MM.1S (cell line): Measurements from ENCODE around the gene HLA-C.

Experiments
- DNase-seq: peaks from one replicate; pipeline ENCODE4 v3.0.0-alpha.2; 2015
- H2AFZ ChIP-seq: fragments of 300-600 bp; sonication (generic); 2 replicates; pipeline ENCODE4 v1.6.0; 2016; ENCODE audit warnings: antibody characterized with exemption, low read length
- H3F3A ChIP-seq: fragments of 300-600 bp; sonication (generic); 2 replicates; pipeline ENCODE4 v1.6.1; 2016; ENCODE audit warnings: mild to moderate bottlenecking, antibody characterized with exemption, low read length, moderate library complexity, mixed read lengths; ENCODE audit not compliant: insufficient read depth
- H3K27ac ChIP-seq: fragments of 300-600 bp; sonication (generic); 2 replicates; pipeline ENCODE4 v1.5.1; 2016; ENCODE audit warnings: mild to moderate bottlenecking, low read length
- H3K27me3 ChIP-seq: fragments of 300-600 bp; sonication (generic); replicated peaks from 2 replicates; pipeline ENCODE4 v1.6.0; 2016; ENCODE audit warnings: low read length; ENCODE audit not compliant: insufficient read depth
- H3K36me3 ChIP-seq: fragments of 300-600 bp; sonication (generic); replicated peaks from 2 replicates; pipeline ENCODE4 v1.6.1; 2016; ENCODE audit warnings: mild to moderate bottlenecking, low read length, mixed read lengths; ENCODE audit not compliant: insufficient read depth
- H3K4me1 ChIP-seq: fragments of 300-600 bp; sonication (generic); 2 replicates; pipeline ENCODE4 v1.6.1; 2016; ENCODE audit warnings: low read length, mixed read lengths
- H3K4me2 ChIP-seq: fragments of 300-600 bp; sonication (generic); 2 replicates; pipeline ENCODE4 v1.6.0; 2016; ENCODE audit warnings: low read depth, low read length
- H3K4me3 ChIP-seq: fragments of 300-600 bp; sonication (generic); 2 replicates; pipeline ENCODE4 v1.5.1; 2016; ENCODE audit warnings: low read length, mixed read lengths
- H3K79me2 ChIP-seq: fragments of 300-600 bp; sonication (generic); 2 replicates; pipeline ENCODE4 v1.6.1; 2016; ENCODE audit warnings: mixed run types, low read length, mixed read lengths
- H3K9ac ChIP-seq: fragments of 300-600 bp; sonication (generic); 2 replicates; pipeline ENCODE4 v1.6.1; 2016; ENCODE audit warnings: low read length, mixed read lengths
- H3K9me2 ChIP-seq: fragments of 300-600 bp; sonication (generic); replicated peaks from 2 replicates; pipeline ENCODE4 v1.6.1; 2016; ENCODE audit warnings: mild to moderate bottlenecking, low read length, mixed read lengths; ENCODE audit not compliant: insufficient read depth
- H3K9me3 ChIP-seq: fragments of 300-600 bp; sonication (generic); replicated peaks from 2 replicates; pipeline ENCODE4 v1.6.1; 2016; ENCODE audit warnings: mild to moderate bottlenecking, low read length, mixed read lengths; ENCODE audit not compliant: insufficient read depth
- H4K20me1 ChIP-seq: fragments of 300-600 bp; sonication (generic); 2 replicates; pipeline ENCODE4 v1.6.1; 2016; ENCODE audit warnings: mild to moderate bottlenecking, low read length, moderate library complexity, mixed read lengths; ENCODE audit not compliant: insufficient read depth
- CTCF ChIP-seq: fragments of 300-600 bp; sonication (generic); IDR thresholded peaks from 2 replicates; pipeline ENCODE4 v1.5.1; 2016; ENCODE audit warnings: antibody characterized with exemption, low read length, mixed read lengths
- EZH2 ChIP-seq: fragments of 300-600 bp; sonication (generic); optimal IDR thresholded peaks from 2 replicates; pipeline ENCODE3; 2017; ENCODE audit warnings: low read depth, mild to moderate bottlenecking, antibody characterized with exemption, low read length, mixed read lengths
- EZH2phosphoT487 ChIP-seq: fragments of 300-600 bp; sonication (generic); IDR thresholded peaks from 2 replicates; pipeline ENCODE4 v1.6.1; 2018; ENCODE audit warnings: antibody characterized with exemption, low read length

HLA-C gene

GRCh38 chr6:31228476-31228875 lies 43.4 kb downstream of the HLA-C start:
- Histone ChIP-seq H3K4me1 (no peaks in the 10 kb centered on the region), H3K9ac (no peak overlapping the region), H3K27ac (no peak overlapping the region), H2AFZ (no peak overlapping the region), H3K9me3 (no peaks in the 10 kb centered on the region), H3K9me2 (no peaks in the 10 kb centered on the region), H3K36me3 (no peaks in the 10 kb centered on the region), H3K4me2 (no peak overlapping the region), H3K27me3 (no peaks in the 10 kb centered on the region), H3K4me3 (no peak overlapping the region), H4K20me1 (no peaks in the 10 kb centered on the region), H3F3A (no peaks in the 10 kb centered on the region), H3K79me2 (no peaks in the 10 kb centered on the region)
- DNase-seq, result no peak
- TF ChIP-seq CTCF (no peak), EZH2 (no peak), EZH2phosphoT487 (no peak)

GRCh38 chr6:31227143-31227542 lies 44.7 kb downstream of the HLA-C start:
- no peak overlapping the region for H3K4me2 ChIP-seq
- peaks cover 11% of the 10 kb centered on the region for H3K4me1 ChIP-seq
- no peaks in the 10 kb centered on the region for H3K9me3 ChIP-seq
- H3K27ac ChIP-seq, result no peak overlapping the region
- no peak overlapping the region for H3K9ac ChIP-seq
- H3K79me2 ChIP-seq, result no peaks in the 10 kb centered on the region
- no peak overlapping the region for H3K4me3 ChIP-seq
- no peaks in the 10 kb centered on the region for H3K27me3 ChIP-seq
- H2AFZ ChIP-seq, result no peak overlapping the region
- TF ChIP-seq EZH2phosphoT487 (no peak), CTCF (no peak)
- DNase-seq, result no peak
- no peaks in the 10 kb centered on the region for H4K20me1 ChIP-seq
- no peaks in the 10 kb centered on the region for H3K36me3 ChIP-seq
- H3K9me2 ChIP-seq, result no peaks in the 10 kb centered on the region
- peaks cover 8% of the 10 kb centered on the region; the same call in 1 of the 2 replicates for H3F3A ChIP-seq

GRCh38 chr6:31225735-31226134 lies 46.2 kb downstream of the HLA-C start:
- Histone ChIP-seq H3K9me3 (no peaks in the 10 kb centered on the region), H4K20me1 (no peaks in the 10 kb centered on the region), H3F3A (peaks cover 8% of the 10 kb centered on the region; the same call in 1 of the 2 replicates), H3K4me2 (no peak overlapping the region), H2AFZ (no peak overlapping the region), H3K36me3 (no peaks in the 10 kb centered on the region), H3K9ac (no peak overlapping the region), H3K27me3 (no peaks in the 10 kb centered on the region), H3K4me3 (no peak overlapping the region), H3K9me2 (no peaks in the 10 kb centered on the region), H3K27ac (no peak overlapping the region), H3K4me1 (peaks cover 15% of the 10 kb centered on the region), H3K79me2 (no peaks in the 10 kb centered on the region)
- no peak for DNase-seq
- no peak for TF ChIP-seq EZH2phosphoT487
- no peak for TF ChIP-seq EZH2
- no peak for TF ChIP-seq CTCF
